Right lobe of liver (tissue), 6 donors: ENCODE measurements around the gene EGF. TPM values are rescaled to one million over a fixed set of nuclear protein-coding genes. Genes with fewer than 3 reads are reported as not detected.
A peak's percentile ranks its signal among the peaks of the same experiment; 100 is the strongest.

Source experiments
- ATAC-seq, 4 donors: fragments of 200-7000 bp; cut with Tn5 transposase; one replicate each; pipeline ENCODE4 v1.9.1; 2020; ENCODE audit warnings: mild to moderate bottlenecking in 4 of 4, moderate library complexity in 4 of 4
- DNase-seq, 3 donors: peaks; one replicate each; pipeline ENCODE4 v3.0.0-alpha.2; 2020
- H3K27ac ChIP-seq, 3 donors: fragments of 200-600 bp; one replicate each; pipeline ENCODE4 v1.8.0; 2022
- H3K27me3 ChIP-seq, 2 donors: fragments of 200-600 bp; one replicate each; pipeline ENCODE4 v1.8.0; 2022
- H3K36me3 ChIP-seq, 4 donors: fragments of 200-600 bp; sonication (generic) in 1 of 4; one replicate each; pipeline versions ENCODE4 v1.5.1 to v1.8.0; 2017 to 2022; ENCODE audit warnings: control low read depth in 1 of 4
- H3K4me1 ChIP-seq, 4 donors: fragments of 200-600 bp; sonication (generic) in 1 of 4; one replicate each; pipeline versions ENCODE4 v1.5.1 to v1.8.0; 2017 to 2022; ENCODE audit warnings: control low read depth in 1 of 4
- H3K4me3 ChIP-seq, 3 donors: fragments of 200-600 bp; one replicate each; pipeline ENCODE4 v1.8.0; 2022
- H3K9me3 ChIP-seq, 4 donors: fragments of 200-600 bp; sonication (generic) in 1 of 4; one replicate each; pipeline versions ENCODE4 v1.5.1 to v1.8.0; 2017 to 2022; ENCODE audit warnings: control low read depth in 1 of 4
- CTCF ChIP-seq, 4 donors: fragments of 200-600 bp in 3 of 4; fragments of 450-650 bp in 1 of 4; IDR thresholded peaks; one replicate each; pipeline versions ENCODE4 v1.5.1 to v1.8.0; 2016 to 2022; ENCODE audit warnings: antibody characterized with exemption in 4 of 4, mild to moderate bottlenecking in 2 of 4
- POLR2A ChIP-seq: fragments of 450-650 bp; IDR thresholded peaks from one replicate; pipeline ENCODE4 v1.6.1; 2017; ENCODE audit warnings: antibody characterized with exemption, mild to moderate bottlenecking
- WGBS: methylation state at CpG from one replicate; pipeline ENCODE4 v1.1.6; 2018; ENCODE audit warnings: low coverage, low lambda C conversion rate; ENCODE audit not compliant: insufficient coverage; ENCODE audit errors: missing lambda C conversion rate; 5-methylcytosine and 5-hydroxymethylcytosine counted together
- intact Hi-C, 2 donors: fragments of 100-400 bp; cut with DNase I; formaldehyde crosslinking; loops; one replicate each; pipeline versions ENCODE4 v1.11.2 to v1.14.1; 2022
- total RNA-seq, 6 experiments: library from RNA; depleted of rRNA in 2 of 6; stranded (reverse); fragments of >200 nt in 2 of 6; fragmentation: NEBNext Ultra II Directional in 3 of 6; extraction: Animal tissue kit (Norgen Biotek cat#: 25700) in 3 of 6; gene quantifications; one replicate each; pipeline versions ENCODE4 v1.1.0 to v1.2.4, GENCODE V29; 2016 to 2023
- donor health status: DM: no; HTN: yes; CAD: no.
- donor health status: DM: no; HTN: no; CAD: no.
- donor health status: DM: no; HTN: no; CAD: no.
- donor health status: DM: no; HTN: yes; CAD: no.
- donor health status: DM: no; HTN: yes; CAD: no.

EGF gene
- total RNA-seq, 6 experiments from 2014 or later, result not detected

GRCh38 chr4:109990261-109991257, 77.9 kb downstream of the EGF start:
- 61% methylated on average over 5 of the region's 5 CpGs for WGBS
- H3K36me3 ChIP-seq, result no peaks in the 10 kb centered on the region
- no peak overlapping the region for H3K27ac ChIP-seq
- H3K4me3 ChIP-seq, result no peak overlapping the region
- H3K4me1 ChIP-seq, result peaks cover 0 to 2% (median 0%) of the 10 kb centered on the region in 4 donors
- ATAC-seq, result peak in 1 of 4 donors; percentile 45
- no peaks in the 10 kb centered on the region for H3K9me3 ChIP-seq
- no peaks in the 10 kb centered on the region for H3K27me3 ChIP-seq
- no peak for DNase-seq
- TF ChIP-seq CTCF (IDR thresholded peaks at IDR 0.05) (no peak), POLR2A (no peak)
- intact Hi-C loops, result loop anchor here in 1 of 2 donors (10.0 kb wide), 1 partner anchor 524 kb away; no protein-coding TSS in a partner anchor

GRCh38 chr4:109993116-109993515, 80.4 kb downstream of the EGF start:
- intact Hi-C loops, result loop anchor here in 1 of 2 donors (10.0 kb wide), 1 partner anchor 522 kb away; no protein-coding TSS in a partner anchor
- WGBS, result 36% methylated on average over 4 of the region's 4 CpGs
- TF ChIP-seq CTCF (IDR thresholded peaks at IDR 0.05), result no peak
- TF ChIP-seq POLR2A, result no peak
- ATAC-seq, result no peak
- no peaks in the 10 kb centered on the region for H3K4me1 ChIP-seq
- no peak for DNase-seq
- no peaks in the 10 kb centered on the region for H3K36me3 ChIP-seq
- H3K27ac ChIP-seq, result no peak overlapping the region
- no peaks in the 10 kb centered on the region for H3K27me3 ChIP-seq
- H3K9me3 ChIP-seq, result no peaks in the 10 kb centered on the region
- no peak overlapping the region for H3K4me3 ChIP-seq

GRCh38 chr4:109994415-109994827, 81.7 kb downstream of the EGF start:
- DNase-seq (no peak), ATAC-seq (no peak)
- no peak overlapping the region for H3K4me3 ChIP-seq
- WGBS, result 35% methylated on average over 4 of the region's 4 CpGs
- H3K27ac ChIP-seq, result no peak overlapping the region
- no peak for TF ChIP-seq POLR2A
- no peak for TF ChIP-seq CTCF (IDR thresholded peaks at IDR 0.05)
- intact Hi-C loops, result loop anchor here in 1 of 2 donors (10.0 kb wide), 1 partner anchor 520 kb away; no protein-coding TSS in a partner anchor
- no peaks in the 10 kb centered on the region for H3K4me1 ChIP-seq
- H3K9me3 ChIP-seq, result no peaks in the 10 kb centered on the region
- H3K36me3 ChIP-seq, result no peaks in the 10 kb centered on the region
- H3K27me3 ChIP-seq, result no peaks in the 10 kb centered on the region

GRCh38 chr4:109996526-109996925, 83.8 kb downstream of the EGF start:
- no peak for TF ChIP-seq CTCF (IDR thresholded peaks at IDR 0.05)
- TF ChIP-seq POLR2A, result no peak
- Histone ChIP-seq H3K36me3 (no peaks in the 10 kb centered on the region), H3K27ac (no peak overlapping the region), H3K27me3 (no peaks in the 10 kb centered on the region), H3K9me3 (no peaks in the 10 kb centered on the region), H3K4me1 (no peaks in the 10 kb centered on the region), H3K4me3 (no peak overlapping the region)
- 10% methylated on average over 1 of the region's 3 CpGs for WGBS
- intact Hi-C loops, result loop anchor here in 1 of 2 donors (10.0 kb wide), 1 partner anchor 518 kb away; no protein-coding TSS in a partner anchor
- DNase-seq (no peak), ATAC-seq (no peak)
